ENCODE measurements around the gene EOGT.

EOGT gene

GRCh38 chr3:69013253-69014021 is at the start of gene EOGT:
Gene EOGT, minus strand, starts transcription at chr3:69013684. Its CDS starts 3,838 bp downstream, at chr3:69009846.
- DNase-seq, result peak; percentile 24 to 79

GRCh38 chr3:69059688-69060087 is 46.2 kb upstream of the EOGT start:
- no peak for DNase-seq

GRCh38 chr3:69058947-69059224 is 45.4 kb upstream of the EOGT start:
- DNase-seq, result no peak

GRCh38 chr3:69058180-69058946 is 44.9 kb upstream of the EOGT start:
- DNase-seq, result no peak

- DNase-seq, result no peak
These were observed 39.0 kb upstream of the EOGT start for GRCh38 chr3:69052472-69052898.

GRCh38 chr3:69051756-69052471 is 38.4 kb upstream of the EOGT start, which contains the start of gene TMF1:
Gene TMF1, minus strand, starts transcription at chr3:69052333. Its CDS starts 247 bp downstream, at chr3:69052086.
- DNase-seq, result no peak

GRCh38 chr3:69048990-69049389 is 35.5 kb upstream of the EOGT start:
- DNase-seq, result no peak

- no peak for DNase-seq
These were observed 31.1 kb upstream of the EOGT start for GRCh38 chr3:69044608-69045007.

- no peak for DNase-seq
These were observed 20.0 kb upstream of the EOGT start for GRCh38 chr3:69033470-69033869.

GRCh38 chr3:69032737-69033136 is 19.3 kb upstream of the EOGT start:
- no peak for DNase-seq

- no peak for DNase-seq
These were observed 18.7 kb upstream of the EOGT start for GRCh38 chr3:69032142-69032541.

- no peak for DNase-seq
These were observed 18.2 kb upstream of the EOGT start for GRCh38 chr3:69031635-69032034.

- no peak for DNase-seq
These were observed 7.4 kb upstream of the EOGT start for GRCh38 chr3:69020857-69021256.

GRCh38 chr3:69020424-69020823 is 6.9 kb upstream of the EOGT start:
- DNase-seq, result no peak

- no peak for DNase-seq
These were observed 3.4 kb upstream of the EOGT start for GRCh38 chr3:69016901-69017300.

GRCh38 chr3:69016102-69016501 is 2.6 kb upstream of the EOGT start:
- no peak for DNase-seq

- no peak for DNase-seq
These were observed 617 bp upstream of the EOGT start for GRCh38 chr3:69014022-69014580.

GRCh38 chr3:69012800-69013252 is 658 bp downstream of the EOGT start:
- DNase-seq, result peak in 1 of 2 experiments; percentile 21

- DNase-seq, result no peak
These were observed 1.2 kb downstream of the EOGT start for GRCh38 chr3:69012100-69012799.

- DNase-seq, result no peak
These were observed 2.3 kb downstream of the EOGT start for GRCh38 chr3:69011096-69011730.

- no peak for DNase-seq
These were observed 3.7 kb downstream of the EOGT start for GRCh38 chr3:69009559-69010410.
